Adipose tissue (tissue), 3 donors: Measurements from ENCODE around the gene ANKH. TPM values are rescaled to one million over a fixed set of nuclear protein-coding genes. Genes with fewer than 3 reads are reported as not detected.

Source experiments
- H3K27ac ChIP-seq: one replicate; pipeline ENCODE4 v1.5.1; 2013; ENCODE audit warnings: low read depth, low read length
- WGBS, 3 donors: extraction: QIAGEN DNeasy Blood & Tissue Kit; methylation state at CpG; one replicate each; pipeline ENCODE4 v1.1.7; 2013; 5-methylcytosine and 5-hydroxymethylcytosine counted together
- polyA plus RNA-seq, 3 donors: library from polyadenylated mRNA; stranded (reverse); fragments of 200-250 nt; gene quantifications; one replicate each; pipeline ENCODE4 v1.2.3, GENCODE V29; 2013
- donor health status: healthy with polysubstance abuse.
- donor health status: Bipolar disorder and iron deficiency.
- donor health status: healthy.

ANKH gene
- polyA plus RNA-seq, 3 donors: 16.9 to 21.6 (median 17.5) TPM

GRCh38 chr5:14778792-14779070 is 92.8 kb downstream of the ANKH start:
- 72 to 87% (median 86%) methylated on average over 4 of the region's 4 CpGs for WGBS, 3 donors
- no peak overlapping the region for H3K27ac ChIP-seq

DNA sequence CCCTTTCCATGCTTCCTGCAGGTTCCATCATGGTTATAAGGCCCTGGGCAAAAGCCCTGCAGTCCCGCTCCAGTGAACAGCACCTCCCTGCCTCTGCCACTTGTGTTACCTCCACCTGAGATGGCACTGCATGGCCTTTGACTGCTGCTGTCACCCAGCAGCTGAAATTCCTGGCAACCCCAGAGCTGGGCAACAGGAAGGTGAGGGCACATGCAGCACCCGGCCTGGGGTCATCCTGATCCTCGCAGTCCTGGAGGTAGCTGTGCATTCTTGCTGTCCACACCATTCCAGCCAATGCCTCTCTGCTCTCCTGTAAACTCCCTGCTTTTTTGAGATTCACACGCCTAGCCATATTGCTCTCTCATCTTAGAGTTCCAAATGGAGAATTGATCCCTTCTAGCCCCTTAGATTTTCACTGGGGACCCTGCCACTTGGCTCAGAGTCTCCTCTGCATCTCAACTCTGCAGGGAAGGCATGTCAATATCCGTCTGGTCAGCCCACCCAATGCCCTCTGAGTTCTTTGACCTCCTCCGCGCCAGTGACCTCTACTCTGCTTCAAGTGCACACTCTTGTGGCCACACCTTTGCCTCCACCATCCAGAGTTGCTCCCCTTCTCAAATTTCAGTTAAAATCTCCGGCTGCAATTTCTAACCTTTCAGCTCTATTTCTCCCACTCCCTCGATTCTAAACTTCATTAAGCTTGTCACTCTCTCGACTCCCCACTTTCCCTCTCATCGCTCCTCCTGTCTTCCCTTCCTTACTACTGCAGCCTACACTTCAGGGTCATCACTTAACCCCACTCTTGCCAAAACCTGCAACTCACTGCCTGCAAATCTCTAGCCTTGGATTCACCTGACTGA is 93.4 kb downstream of the ANKH start:
- 88 to 93% (median 89%) methylated on average over 11 of the region's 11 CpGs for WGBS, 3 donors

GRCh38 chr5:14777187-14777586 is 94.4 kb downstream of the ANKH start:
- no peak overlapping the region for H3K27ac ChIP-seq

More for the DNA sequence above, 93.4 kb downstream of the ANKH start:
- H3K27ac ChIP-seq: no peak overlapping the region

DNA sequence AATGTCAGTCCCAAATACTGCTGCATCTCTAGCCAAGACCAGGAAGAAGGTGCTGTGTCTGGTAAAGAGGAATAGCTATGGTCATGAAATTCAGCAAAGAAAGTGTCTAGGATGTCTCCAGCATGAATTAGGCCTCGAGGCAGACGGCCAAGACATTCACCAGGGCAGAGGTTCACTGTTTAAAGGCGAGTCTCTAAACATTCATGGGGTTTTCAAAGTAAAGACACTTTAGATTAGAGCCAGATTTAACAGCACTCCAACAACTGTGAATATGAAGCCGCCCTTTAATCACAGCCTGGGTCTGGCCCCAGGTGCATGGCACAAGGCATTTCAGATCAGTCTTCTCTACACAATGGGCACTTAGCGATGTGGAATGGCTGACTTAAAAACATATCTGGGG is 95.0 kb downstream of the ANKH start:
- no peak overlapping the region for H3K27ac ChIP-seq
- 76 to 81% (median 78%) methylated on average over 5 of the region's 5 CpGs for WGBS, 3 donors

More at GRCh38 chr5:14777187-14777586, 94.4 kb downstream of the ANKH start:
- WGBS, 3 donors: 89 to 92% (median 90%) methylated on average over 6 of the region's 6 CpGs

- 70 to 83% (median 78%) methylated on average over 7 of the region's 7 CpGs for WGBS, 3 donors
- H3K27ac ChIP-seq: no peak overlapping the region
Measured at GRCh38 chr5:14775857-14776256, 95.7 kb downstream of the ANKH start.

DNA sequence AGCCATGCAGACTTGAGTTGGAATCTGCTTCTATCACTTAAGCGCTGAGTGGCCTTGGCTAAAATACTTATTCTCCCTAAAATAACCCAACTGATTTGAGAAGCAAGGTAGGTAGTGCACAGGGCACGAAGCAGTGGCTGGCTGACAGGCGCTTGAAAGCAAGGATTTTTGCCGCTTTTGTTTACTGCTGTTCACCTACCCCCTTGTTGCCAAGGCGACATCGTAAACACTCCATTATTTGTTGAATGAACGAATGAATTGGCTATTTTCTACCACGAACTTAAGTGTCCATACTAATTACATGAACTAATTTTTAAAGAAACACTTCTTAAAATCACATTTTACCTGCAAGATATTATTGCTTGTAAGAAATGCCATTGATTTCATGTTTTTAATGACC is 98.0 kb downstream of the ANKH start:
- 67 to 91% (median 90%) methylated on average over 8 of the region's 8 CpGs for WGBS, 3 donors
- no peak overlapping the region for H3K27ac ChIP-seq

GRCh38 chr5:14771972-14772371 is 99.6 kb downstream of the ANKH start:
- no peak overlapping the region for H3K27ac ChIP-seq
- 92 to 97% (median 93%) methylated on average over 3 of the region's 3 CpGs for WGBS, 3 donors

DNA sequence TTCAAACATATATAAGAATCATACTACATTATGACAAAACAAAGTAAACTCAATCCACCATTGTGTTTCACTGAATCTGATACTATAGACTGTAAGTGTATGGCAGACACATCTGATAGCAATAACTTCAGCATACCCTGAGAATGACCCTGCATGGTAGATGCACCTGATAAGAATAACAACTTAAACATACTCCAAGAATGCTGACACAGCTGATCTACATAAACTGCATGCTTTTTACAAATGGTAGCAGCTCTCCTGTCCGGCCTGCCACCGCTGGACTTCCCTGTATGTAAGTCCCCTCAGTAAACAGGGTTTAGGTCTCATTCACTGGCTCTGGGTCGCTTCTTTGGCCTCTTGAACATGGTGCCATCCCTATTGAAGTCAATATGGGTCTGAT is 100.4 kb downstream of the ANKH start:
- 96 to 99% (median 98%) methylated on average over 3 of the region's 3 CpGs for WGBS, 3 donors
- no peak overlapping the region for H3K27ac ChIP-seq

DNA sequence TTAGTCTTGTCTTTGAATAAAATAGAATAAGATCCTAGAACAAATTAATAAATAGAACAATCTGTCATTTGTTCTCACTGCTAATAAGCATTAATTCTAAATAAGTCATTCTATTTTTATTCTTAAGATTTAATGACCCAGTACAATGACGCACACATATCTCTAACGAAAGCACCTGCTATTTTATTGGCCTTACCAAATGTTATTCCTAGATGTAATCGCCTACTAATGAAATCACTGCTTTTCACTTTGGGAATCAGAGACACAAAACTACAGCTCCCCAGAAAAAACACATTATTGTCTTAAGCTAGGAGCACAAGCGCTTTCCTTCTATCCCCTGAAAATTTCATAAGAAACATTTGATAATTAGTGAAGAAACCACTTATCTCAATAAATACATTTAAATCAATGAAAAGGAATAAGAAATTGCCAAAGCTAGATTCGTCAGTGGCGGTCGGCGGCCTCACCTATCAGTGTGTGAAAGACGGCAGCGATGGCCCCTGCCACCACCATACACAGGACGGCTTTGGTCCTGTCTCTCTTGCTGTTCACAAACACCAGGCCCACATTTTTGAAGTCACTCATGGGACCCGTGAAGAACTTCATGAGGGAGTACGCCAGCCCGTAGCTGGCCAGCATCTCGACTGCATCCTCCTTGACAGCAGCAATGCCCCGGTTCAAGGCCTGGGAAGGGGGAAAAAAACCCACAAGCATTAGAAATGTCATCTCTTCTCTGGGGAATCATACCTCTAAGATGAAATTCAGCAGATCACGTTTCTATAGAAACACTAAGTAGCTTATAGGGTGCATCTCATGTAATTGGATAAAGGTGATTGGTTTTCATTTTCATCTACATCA is 102.8 kb downstream of the ANKH start:
- WGBS, 3 donors: 95 to 96% (median 95%) methylated on average over 17 of the region's 17 CpGs
- H3K27ac ChIP-seq: no peak overlapping the region

GRCh38 chr5:14767735-14768507 is 103.7 kb downstream of the ANKH start:
- H3K27ac ChIP-seq: no peak overlapping the region
- WGBS, 3 donors: 50 to 69% (median 59%) methylated on average over 8 of the region's 8 CpGs

- WGBS, 3 donors: 84 to 90% (median 87%) methylated on average over 5 of the region's 5 CpGs
- no peak overlapping the region for H3K27ac ChIP-seq
Measured at GRCh38 chr5:14767053-14767452, 104.5 kb downstream of the ANKH start.

DNA sequence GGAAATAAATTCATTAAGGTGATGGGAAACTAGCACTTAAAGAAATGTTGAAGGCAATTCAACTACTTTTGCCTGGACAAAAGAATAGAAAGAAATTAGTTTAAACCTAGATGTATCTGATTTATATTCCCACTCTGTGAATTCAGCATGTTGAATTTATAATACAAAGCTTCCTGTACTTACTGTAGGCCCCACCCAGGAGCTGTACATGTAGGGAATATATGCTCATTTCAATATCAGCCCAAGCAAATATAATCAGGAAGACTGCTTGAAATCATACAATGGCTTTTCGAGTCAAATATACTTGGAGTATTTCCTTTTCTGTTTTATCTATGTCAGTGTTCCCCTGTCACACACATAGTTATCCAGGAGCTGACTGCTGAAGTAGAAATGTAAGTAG is 105.0 kb downstream of the ANKH start:
- H3K27ac ChIP-seq: no peak overlapping the region
- 67 to 82% (median 80%) methylated on average over 1 of the region's 1 CpG for WGBS, 3 donors

GRCh38 chr5:14765587-14765986 is 106.0 kb downstream of the ANKH start:
- no peak overlapping the region for H3K27ac ChIP-seq
- WGBS, 3 donors: 71 to 73% (median 73%) methylated on average over 3 of the region's 3 CpGs

DNA sequence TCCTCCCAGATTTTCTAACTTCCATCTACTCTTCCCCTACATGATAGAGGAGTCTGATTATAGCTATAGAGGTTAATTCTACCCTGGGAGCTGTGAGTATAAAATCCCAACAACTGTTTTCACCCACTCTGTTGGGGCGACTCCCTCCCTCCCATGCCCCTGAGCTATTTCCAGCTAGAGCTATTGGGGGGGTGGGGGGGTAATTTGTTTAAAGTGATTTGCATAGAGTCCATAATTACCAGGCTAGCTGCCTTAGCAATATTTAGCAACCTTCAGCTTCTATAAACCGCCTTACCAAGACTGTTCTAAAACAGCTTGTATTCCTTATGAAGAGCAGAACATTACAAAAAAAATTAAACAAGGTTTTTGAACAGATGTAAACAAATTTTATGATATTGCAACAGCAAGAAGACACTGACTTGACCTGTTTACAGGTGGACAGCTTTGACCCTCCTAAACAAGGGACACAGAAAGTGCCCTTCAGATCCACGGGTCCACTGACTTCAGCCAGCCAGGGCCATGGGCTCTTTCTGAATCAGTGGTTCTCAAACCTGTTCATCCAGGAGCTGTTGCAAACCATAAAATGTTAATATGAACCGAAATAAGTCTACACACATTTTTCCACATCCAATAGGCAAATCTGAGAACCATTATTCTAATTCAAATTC is 108.9 kb downstream of the ANKH start:
- H3K27ac ChIP-seq: no peak overlapping the region
- WGBS, 3 donors: 95 to 98% (median 97%) methylated on average over 4 of the region's 4 CpGs

GRCh38 chr5:14760548-14761002 is 111.0 kb downstream of the ANKH start:
- H3K27ac ChIP-seq: no peak overlapping the region
- WGBS, 3 donors: 78 to 91% (median 84%) methylated on average over 4 of the region's 4 CpGs

DNA sequence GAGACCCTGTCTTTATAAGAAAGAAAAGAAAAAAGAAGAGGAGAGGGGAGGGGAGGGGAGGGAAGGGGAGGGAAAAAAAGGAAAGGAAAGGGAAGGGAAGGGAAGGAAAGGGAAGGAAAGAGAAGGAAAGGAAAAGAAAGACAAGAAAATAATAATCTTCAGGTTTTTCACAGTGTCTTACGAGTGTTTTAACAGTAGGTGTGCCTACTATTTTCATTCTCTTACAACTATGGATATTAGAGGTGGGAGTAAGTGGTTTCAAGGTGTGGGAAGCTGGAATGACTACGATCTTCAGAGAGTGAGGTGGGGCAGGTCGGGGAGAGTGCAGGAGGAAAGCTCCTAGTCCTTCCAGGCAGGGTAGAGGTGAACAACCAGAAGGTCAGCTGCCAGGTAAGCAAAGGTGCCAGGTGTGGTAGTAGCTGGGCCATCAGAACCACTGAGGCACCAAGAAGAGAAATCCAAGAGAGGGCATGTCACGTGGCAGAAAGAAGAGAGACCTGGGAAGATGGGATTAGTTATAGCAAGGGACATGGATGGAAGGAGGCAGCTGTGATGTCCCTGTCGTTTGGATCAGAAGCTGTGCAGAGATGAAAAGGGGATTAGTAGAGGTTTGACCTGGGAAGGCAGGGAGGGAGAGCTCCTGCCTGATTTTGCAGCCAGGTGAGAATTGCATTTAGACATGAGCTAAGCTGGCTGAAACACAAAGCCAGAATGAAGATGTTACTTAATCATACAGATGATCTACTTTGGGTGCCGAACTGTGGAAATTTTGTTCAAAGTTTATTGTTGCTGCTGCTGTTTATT is 111.6 kb downstream of the ANKH start:
- WGBS, 3 donors: 81 to 85% (median 85%) methylated on average over 6 of the region's 6 CpGs
- no peak overlapping the region for H3K27ac ChIP-seq

GRCh38 chr5:14757850-14758249 is 113.7 kb downstream of the ANKH start:
- no peak overlapping the region for H3K27ac ChIP-seq
- WGBS, 3 donors: 61 to 87% (median 64%) methylated on average over 9 of the region's 9 CpGs
